GM21526 (cell line): ENCODE measurements around the gene MYH7.
"Not testable (repeated sequence)": the region's sequence is repeated elsewhere in the genome, so short reads cannot be mapped to it uniquely, and the experiment has no call there.

ENCODE experiments used
- ATAC-seq: cut with Tn5 transposase; IDR thresholded peaks from one replicate; pipeline ENCODE4 v1.9.1; 2021; ENCODE audit warnings: moderate library complexity; ENCODE audit not compliant: unreplicated experiment, low FRiP score

The MYH7 gene

DNA sequence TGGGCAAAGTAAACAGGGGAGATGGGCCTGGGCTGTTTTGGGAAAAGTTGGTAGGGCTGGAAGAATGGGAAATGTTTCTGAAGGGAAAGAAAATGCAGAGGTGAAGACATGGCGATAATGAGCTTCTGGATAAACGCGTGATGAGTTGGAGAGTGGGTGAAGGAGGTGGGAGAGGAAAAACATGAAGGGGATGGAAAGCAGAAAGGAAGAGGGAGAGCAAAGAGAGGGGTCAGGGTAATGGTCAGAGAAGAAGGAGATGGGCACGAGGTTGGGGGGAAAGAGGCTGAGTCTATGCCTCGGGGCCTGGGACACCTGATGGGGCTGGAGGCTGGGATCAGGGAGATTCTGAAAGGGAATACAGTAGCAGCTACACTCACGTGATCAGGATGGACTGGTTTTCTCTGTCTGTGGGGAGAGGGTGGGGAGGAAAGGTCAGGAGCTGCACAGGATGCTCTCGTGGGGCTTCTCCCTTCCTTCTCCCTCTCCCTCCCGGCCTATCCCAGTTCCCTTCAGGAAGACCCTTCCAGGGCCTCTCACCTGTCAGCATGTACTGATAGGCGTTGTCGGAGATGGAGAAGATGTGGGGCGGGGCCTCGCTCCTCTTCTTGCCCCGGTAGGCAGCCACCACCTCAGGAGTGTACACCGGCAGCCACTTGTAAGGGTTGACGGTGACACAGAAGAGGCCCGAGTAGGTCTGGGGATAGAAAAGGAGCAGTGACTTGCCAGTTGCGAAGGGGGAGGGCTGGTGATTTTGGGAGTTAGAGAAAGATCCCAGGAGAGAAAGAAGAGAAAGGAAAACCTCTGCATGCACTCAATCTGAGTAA, 3.1 kb downstream of the MYH7 start:
- ATAC-seq: no peak

DNA sequence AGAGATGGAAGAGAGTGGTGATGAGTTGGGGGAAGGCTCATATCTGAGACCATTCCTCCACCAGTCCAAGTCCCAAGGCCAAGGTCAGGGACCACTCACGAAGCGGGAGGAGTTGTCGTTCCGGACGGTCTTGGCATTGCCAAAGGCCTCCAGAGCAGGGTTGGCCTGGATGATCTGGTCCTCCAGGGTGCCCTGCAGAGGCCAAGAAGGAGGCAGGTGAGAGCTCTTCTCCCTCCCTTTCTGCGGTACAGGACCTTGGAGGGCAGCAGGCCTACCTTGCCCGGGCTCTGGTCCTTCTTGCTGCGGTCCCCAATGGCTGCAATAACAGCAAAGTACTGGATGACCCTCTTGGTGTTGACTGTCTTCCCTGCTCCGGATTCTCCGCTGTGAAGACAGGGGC, 4.0 kb downstream of the MYH7 start:
- no peak for ATAC-seq

DNA sequence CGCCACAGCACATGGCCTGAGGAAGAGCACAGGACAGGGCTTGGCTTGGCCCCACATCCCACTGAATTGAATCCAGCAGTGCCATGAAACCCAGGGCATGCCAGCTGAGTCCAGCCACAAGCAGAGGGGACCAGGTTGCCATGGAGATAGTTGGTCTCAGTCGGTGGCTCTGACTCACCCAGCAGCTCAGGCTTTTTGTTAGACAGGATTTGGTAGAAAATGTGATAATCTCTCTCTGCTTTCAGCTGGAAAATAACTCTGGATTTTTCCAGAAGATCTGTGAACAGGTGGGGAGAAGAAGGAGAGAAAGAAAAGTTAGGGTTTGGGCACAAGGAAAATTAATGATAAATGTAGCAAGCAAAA, 4.8 kb downstream of the MYH7 start:
- ATAC-seq: no peak

DNA sequence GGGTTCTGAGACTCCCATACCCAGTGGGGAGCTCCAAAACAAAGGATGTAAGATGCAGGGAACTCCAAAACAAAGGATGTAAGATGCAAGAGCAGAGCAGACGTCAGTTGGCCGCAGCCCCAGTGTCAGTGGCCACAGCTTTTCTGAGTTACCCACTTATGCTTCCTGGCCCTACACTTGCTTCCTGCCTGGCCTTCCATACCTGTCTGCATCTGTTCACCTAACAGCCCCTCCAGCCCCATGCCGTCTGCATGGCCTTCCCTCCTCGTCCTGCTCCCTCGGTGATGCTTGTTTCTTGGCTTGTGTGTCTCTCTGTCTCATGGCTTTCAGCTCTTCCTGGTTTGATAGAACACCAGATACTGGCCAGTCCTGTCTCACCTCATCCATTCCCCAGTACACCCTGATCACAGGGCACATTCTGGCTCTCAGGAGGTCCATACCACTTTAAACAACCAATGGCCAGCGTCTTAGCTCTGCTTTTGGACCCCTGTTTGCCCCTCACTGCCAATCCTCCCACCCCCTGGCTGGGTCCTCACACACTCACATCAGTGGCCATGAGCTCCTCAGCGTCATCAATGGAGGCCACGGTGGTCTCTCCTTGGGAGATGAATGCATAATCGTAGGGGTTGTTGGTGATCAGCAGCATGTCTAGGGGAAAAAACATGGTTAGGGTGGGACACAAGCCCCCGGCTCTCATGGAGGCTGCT, 5.3 kb downstream of the MYH7 start:
- no peak for ATAC-seq

DNA sequence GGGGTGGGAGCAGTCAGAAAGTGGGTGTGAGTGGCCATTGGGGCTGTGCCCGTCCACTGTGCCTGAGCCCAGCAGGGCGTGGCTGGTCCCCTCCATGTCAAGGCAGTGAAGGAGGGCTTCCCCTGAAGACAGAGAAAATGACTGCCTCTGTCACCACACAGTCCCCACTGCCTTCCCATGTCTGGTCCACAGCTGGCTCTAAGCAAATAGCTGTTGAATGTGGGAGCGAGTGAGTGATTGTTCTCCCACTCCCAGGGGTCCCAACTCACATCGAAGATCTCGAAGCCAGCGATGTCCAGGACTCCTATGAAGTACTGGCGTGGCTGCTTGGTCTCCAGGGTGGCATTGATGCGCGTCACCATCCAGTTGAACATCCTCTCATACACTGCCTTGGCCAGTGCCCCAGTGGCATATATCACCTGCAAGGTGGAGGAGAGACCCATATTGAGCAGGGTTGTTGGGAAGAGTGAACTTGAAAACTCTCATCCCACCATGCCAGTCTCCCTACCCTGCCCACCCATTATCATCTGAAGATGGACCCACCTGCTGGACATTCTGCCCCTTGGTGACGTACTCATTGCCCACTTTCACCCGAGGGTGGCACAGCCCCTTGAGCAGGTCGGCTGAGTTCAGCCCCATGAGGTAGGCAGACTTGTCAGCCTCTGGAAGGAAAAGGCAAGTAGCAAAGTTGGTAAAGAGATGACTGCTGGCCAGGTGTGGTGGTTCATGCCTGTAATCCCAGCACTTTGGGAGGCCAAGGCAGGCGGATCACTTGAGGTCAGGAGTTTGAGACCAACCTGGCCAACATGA, 6.6 kb downstream of the MYH7 start:
- no peak for ATAC-seq

DNA sequence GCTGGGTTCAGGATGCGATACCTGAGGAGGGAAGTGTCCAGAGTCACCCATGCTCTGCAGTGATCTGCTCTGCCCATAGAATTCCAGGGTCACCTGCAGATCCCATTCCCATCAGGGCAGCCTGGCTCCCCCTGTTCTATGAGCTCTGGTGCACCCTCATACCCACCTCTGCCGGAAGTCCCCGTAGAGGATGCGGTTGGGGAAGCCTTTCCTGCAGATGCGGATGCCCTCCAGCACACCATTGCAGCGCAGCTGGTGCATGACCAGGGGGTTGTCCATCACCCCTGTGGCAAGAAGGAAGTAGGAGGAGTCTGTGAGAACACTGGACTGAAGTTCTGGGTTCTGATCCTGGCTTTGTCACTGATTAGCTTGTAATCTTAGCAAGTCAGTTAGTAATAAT, 9.7 kb downstream of the MYH7 start:
- ATAC-seq: not testable (repeated sequence)

- no peak for ATAC-seq
Observed at GRCh38 chr14:23425169-23425568, 10.3 kb downstream of the MYH7 start.

- ATAC-seq: no peak
Observed at GRCh38 chr14:23423657-23424056, 11.8 kb downstream of the MYH7 start.

GRCh38 chr14:23421594-23421993, 13.9 kb downstream of the MYH7 start:
- ATAC-seq: no peak

DNA sequence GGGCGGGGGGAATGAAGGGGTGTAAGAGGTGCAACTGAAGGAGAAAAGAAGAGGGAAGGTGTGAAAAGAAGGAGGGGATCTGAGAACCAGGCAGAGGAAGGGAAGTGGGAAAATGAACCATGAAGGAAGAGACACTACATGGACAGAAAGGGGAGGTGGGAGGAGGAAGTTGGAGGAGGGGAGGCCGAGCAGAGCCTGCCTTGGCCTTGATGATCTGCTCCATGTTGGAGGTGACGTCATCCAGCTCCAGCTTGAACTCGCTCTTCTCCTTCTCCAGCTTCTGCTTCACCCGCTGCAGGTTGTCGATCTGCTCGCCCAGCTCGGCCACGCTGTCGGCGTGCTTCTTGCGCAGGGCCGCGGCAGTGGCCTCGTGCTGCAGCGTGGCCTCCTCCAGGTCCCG, 15.8 kb downstream of the MYH7 start:
- not testable (repeated sequence) for ATAC-seq

- no peak for ATAC-seq
Observed at GRCh38 chr14:23418021-23418420, 17.4 kb downstream of the MYH7 start.

DNA sequence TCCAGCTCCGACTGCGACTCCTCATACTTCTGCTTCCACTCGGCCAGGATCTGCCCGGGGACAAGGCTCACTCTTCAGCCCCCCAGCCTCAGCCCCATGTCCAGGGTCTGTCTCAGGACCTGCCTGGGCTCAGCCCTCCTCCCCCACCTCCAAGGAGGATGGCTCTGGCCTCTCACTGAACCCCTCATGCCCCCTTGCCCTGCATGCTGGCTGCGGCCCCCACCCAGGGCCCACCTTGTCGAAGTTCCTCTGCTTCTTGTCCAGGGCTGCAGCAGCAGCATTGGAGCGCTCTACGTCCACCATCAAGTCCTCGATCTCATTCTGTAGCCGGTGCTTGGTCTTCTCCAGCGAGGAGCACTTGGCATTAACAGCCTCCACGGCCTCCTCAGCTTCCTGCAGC, 18.2 kb downstream of the MYH7 start:
- not testable (repeated sequence) for ATAC-seq

DNA sequence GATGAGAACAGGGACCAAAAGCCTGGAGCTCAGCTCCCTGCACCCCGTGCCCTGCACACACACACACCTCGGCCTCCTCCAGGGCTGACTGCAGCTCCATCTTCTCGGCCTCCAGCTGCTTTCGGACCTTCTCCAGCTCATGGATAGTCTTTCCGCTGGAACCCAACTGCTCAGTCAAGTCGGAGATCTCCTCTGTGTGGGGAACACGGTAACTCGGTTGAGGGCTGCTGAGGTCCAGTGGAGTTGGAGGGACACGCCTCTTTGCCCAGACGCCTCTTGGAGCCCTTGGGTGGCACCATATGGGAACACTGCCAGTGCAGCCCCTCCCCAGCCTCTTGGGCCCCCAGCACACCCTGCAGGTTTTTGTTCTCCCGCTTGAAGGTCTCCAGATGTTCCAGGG, 18.7 kb downstream of the MYH7 start:
- ATAC-seq: no peak

DNA sequence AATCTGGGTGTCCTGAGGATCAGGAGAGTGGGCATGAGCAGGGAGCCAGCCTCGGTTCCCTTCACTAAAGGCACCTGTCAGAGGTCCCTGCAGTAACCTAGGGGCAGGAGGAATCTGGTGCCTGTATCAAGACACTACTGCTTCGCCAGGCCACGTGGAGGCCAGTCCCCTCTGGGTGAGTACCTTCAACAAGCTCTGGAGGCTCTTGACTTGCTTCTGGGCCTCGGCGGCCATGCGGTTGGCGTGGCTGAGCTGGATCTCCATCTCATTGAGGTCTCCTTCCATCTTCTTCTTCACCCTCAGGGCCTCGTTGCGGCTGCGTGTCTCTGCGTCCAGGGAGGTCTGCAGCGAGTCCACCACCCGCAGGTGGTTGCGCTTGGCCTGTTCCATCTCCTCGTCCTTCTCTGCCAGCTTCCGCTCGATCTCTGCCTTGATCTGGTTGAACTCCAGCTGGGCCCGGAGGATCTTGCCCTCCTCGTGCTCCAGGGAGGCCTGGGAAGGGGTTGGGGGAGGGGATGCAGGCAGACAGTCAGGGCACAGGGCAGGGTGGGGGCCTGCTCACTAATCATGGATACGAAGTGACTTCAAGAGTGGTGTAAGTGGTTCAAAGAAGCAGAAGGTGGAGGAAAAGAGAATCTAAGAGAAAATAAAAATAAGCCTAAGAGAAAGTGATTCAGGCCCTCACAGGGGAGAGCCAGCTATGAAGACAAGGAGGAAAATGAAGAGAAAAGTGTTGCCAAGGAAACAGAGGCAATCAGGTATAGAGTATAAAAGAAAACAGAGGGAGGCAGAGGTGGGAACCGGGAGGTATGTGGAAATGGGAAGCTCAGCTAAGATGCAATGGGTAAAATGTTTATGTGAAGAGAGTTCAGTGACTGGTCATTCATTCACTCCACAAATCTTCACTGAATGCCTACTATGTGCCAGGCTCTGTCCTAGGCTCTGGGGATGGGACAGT, 19.4 kb downstream of the MYH7 start:
- no peak for ATAC-seq

DNA sequence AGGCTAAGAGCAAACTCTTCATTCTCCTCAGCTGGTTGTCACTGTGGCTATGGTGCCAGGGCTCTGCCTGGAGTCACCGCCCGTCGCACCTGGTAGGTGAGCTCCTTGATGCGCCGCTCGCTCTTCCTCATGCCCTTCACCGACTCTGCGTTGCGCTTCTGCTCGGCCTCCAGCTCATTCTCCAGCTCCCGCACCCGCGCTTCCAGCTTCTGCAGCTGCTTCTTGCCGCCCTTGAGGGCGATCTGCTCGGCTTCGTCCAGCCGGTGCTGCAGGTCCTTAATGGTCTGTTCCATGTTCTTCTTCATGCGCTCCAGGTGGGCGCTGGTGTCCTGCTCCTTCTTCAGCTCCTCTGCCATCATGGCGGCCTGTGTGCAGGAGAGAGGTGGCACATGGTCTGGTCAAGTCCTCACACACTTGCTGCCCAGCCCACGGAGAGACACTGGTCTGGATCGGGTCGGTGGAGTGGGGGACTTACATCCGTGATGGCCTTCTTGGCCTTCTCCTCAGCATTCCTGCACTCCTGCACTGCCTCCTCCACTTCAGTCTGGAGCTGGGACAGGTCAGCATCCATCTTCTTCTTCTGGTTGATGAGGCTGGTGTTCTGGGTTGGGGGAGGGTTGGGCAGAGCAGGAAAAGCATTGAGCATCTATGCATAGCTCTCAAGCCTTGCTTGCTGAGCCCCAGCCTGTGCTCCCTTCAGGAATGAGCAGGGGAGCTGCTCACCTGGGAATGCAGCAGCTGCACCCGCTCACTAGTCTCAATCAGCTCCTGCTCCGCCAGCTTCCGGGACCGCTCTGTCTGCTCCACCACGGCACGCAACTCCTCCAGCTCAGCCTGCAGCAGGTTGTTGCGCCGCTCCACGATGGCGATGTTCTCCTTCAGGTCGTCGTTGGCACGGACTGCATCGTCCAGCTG, 20.3 kb downstream of the MYH7 start:
- ATAC-seq: no peak

DNA sequence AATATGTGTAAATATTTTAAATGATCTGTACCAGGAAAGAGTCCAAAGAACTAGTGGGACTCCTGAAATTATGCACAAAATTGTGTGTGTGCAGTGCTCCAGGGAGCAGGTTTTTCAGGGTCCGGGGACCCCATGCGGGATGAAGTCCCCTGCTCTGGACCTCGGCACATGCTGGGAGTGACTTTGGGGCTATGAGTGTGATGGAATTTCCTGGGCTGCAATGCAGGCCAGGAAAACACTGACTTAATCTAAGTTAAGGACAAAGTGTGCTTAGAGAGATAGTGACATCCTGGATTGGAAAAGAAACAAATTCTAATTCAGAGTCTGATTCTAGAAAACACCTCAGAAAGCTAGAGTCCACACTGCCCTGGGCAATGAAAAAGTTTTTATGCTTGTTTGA, 21.2 kb downstream of the MYH7 start:
- no peak for ATAC-seq

GRCh38 chr14:23413681-23414080, 21.8 kb downstream of the MYH7 start:
- no peak for ATAC-seq

GRCh38 chr14:23411563-23412525, 23.6 kb downstream of the MYH7 start:
- no peak for ATAC-seq
